NCI-H187 (cell line): ENCODE measurements around the gene WASHC4.

ENCODE experiments used
- DNase-seq, 2 experiments: peaks; one replicate each; lab custom pipeline; 2025; lab: John Stamatoyannopoulos, UW

Gene WASHC4

DNA sequence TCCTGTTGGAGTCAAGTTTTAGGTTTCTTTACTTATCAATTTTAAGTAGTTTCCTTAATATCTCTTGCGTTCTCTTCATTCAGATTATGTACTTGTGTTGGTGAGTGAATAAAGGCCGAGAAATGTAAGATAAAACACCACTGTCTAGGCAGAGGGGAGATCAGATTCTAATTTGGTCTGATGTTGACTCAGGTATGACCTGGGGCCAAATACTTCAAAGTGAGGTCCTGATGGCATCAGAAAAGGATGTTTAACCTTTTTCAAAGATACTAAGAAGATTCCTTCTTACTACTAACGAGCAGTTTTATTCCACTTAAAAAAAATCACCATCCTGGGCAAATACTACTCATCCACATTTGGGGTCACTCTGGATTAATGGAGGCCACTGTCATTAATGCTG lies 101.6 kb downstream of the WASHC4 start:
- DNase-seq = no peak

DNA sequence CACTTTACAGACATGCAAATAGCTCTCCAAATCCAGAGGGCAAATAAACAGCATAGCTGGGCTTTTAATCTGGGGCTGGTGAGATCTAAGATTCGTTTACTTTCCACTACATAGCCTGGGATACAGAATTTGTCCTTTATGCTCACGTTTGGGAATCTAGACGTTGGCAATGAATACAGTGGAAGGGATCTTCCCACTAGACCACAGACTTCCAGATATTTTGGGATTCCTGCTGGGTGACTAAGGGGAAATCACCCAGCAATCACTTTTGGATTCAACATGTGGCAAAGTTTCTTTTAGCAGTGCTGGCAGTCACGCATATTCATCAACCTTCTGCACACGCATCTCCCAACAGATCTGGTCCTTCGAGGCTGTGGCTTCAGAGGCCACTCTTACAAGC lies 104.9 kb downstream of the WASHC4 start:
- no peak for DNase-seq

DNA sequence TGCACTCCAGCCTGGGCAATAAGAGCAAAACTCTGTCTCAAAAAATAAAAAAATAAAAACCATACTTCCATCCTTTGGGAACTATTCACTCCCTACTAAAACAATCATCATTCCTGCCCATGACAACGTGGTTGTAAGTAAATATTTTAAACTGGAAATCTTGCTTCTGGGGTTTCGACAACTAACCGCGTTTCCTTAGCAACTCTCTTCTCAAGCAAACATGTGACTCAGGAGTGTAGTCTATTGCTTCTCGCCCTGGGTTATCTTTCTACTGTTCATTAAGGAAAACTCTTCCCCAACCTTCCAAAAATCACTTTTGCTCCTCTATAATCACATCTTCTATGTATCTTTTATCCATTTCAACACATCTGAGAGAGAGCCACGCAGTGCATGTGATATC lies 106.6 kb downstream of the WASHC4 start:
- DNase-seq = no peak

- DNase-seq = no peak
Measured at GRCh38 chr12:105214670-105215375, 107.3 kb downstream of the WASHC4 start.

DNA sequence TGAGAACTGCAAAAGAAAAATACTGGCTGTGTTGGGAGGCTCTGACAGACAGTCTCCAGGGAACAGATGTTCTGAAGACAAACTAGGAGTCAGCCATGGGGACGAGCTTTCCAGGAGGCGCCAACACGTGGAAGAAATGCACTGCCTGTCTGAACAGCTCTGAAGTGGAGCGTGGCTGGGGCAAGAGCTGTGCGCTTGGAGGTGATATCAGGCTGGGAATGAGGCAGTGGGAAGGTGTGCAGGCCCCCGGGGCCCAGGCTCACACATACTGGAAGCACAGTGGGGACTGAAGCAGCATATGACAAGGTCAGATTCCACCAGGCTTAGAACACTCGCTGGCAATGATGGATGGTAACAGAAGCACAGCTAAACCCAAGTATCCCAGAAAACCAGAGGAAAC lies 110.9 kb downstream of the WASHC4 start:
- no peak for DNase-seq
